ENCODE data around the gene APLN.

- TF ChIP-seq CTCF (IDR thresholded peaks at IDR 0.05): no peak
- TF ChIP-seq POLR2AphosphoS5 (IDR thresholded peaks at IDR 0.05): no peak
These were observed 55.3 kb downstream of the APLN start for GRCh38 chrX:129599499-129599898.

Measured in sigmoid colon (tissue), 4 donors.